HG02610 (cell line): Measurements from ENCODE around the gene SAP30.

ENCODE experiments used
- ATAC-seq: cut with Tn5 transposase; IDR thresholded peaks from one replicate; pipeline ENCODE4 v1.9.1; 2021; ENCODE audit warnings: mild to moderate bottlenecking, moderate library complexity; ENCODE audit not compliant: unreplicated experiment

The SAP30 gene

GRCh38 chr4:173370477-173371291 is at the start of gene SAP30:
SAP30 (plus strand) TSS chr4:173370954; CDS start chr4:173371183, 229 bp downstream.
- peak; percentile 71 for ATAC-seq

- no peak for ATAC-seq
These were observed 45.6 kb upstream of the SAP30 start for GRCh38 chr4:173325007-173325736.

GRCh38 chr4:173328236-173328901 is 42.4 kb upstream of the SAP30 start:
- ATAC-seq: no peak

GRCh38 chr4:173330590-173330989 is 40.2 kb upstream of the SAP30 start:
- ATAC-seq: no peak

- ATAC-seq: no peak
These were observed 38.7 kb upstream of the SAP30 start for GRCh38 chr4:173332021-173332487.

GRCh38 chr4:173332963-173333657 is 37.6 kb upstream of the SAP30 start:
- ATAC-seq: no peak

GRCh38 chr4:173333658-173334084 is 37.1 kb upstream of the SAP30 start:
- ATAC-seq: no peak

- ATAC-seq: peak; percentile 95
These were observed 36.5 kb upstream of the SAP30 start, which contains the start of gene HMGB2 for GRCh38 chr4:173334085-173334890. HMGB2 (minus strand) TSS chr4:173334358; CDS start chr4:173333649, 709 bp downstream.

- ATAC-seq: peak; percentile 36
These were observed 35.6 kb upstream of the SAP30 start for GRCh38 chr4:173334891-173335752.

GRCh38 chr4:173337463-173337862 is 33.3 kb upstream of the SAP30 start:
- no peak for ATAC-seq

GRCh38 chr4:173343832-173344397 is 26.8 kb upstream of the SAP30 start:
- ATAC-seq: no peak

GRCh38 chr4:173345648-173346047 is 25.1 kb upstream of the SAP30 start:
- no peak for ATAC-seq

GRCh38 chr4:173346074-173346473 is 24.7 kb upstream of the SAP30 start:
- ATAC-seq: no peak

- no peak for ATAC-seq
These were observed 23.3 kb upstream of the SAP30 start for GRCh38 chr4:173347467-173347866.

GRCh38 chr4:173357939-173358338 is 12.8 kb upstream of the SAP30 start:
- no peak for ATAC-seq

- ATAC-seq: no peak
These were observed 10.1 kb upstream of the SAP30 start for GRCh38 chr4:173360587-173361221.

GRCh38 chr4:173362666-173363065 is 8.1 kb upstream of the SAP30 start:
- ATAC-seq: no peak

- ATAC-seq: no peak
These were observed 5.3 kb upstream of the SAP30 start for GRCh38 chr4:173365359-173365996.
